ENCODE results near the gene SDCCAG8.

GRCh38 chr1:243343970-243344937 lies 88.4 kb downstream of the SDCCAG8 start:
- TF ChIP-seq CTCF (IDR thresholded peaks at IDR 0.05; ENCODE audit: low read depth, low read length) (peak; percentile 94), EZH2phosphoT487 (IDR thresholded peaks at IDR 0.05; ENCODE audit: low read depth) (no peak)
